Activated B cell treated with CpG ODN at 0.5 μM for 24 hours (primary cell): ENCODE data around the gene ZNF256. TPM values are rescaled to one million over a fixed set of nuclear protein-coding genes. Genes with fewer than 3 reads are reported as not detected.
"Not testable (repeated sequence)": the region's sequence is repeated elsewhere in the genome, so short reads cannot be mapped to it uniquely, and the experiment has no call there.

ENCODE experiments used
- ATAC-seq: fragments of 200-7000 bp; cut with Tn5 transposase; one replicate; pipeline ENCODE4 v1.10.0; 2021; ENCODE audit warnings: low read depth, mild to moderate bottlenecking, moderate library complexity
- CTCF ChIA-PET: fragments of 350-600 bp; sonication (Branson Sonifier 250); formaldehyde crosslinking; loops from one replicate; lab custom pipeline; 2021; ENCODE audit warnings: antibody characterized with exemption; lab: Charles Lee
- POLR2A ChIA-PET: fragments of 350-600 bp; sonication (Branson Sonifier 250); formaldehyde crosslinking; loops from one replicate; lab custom pipeline; 2021; ENCODE audit warnings: antibody characterized with exemption; lab: Charles Lee
- DNase-seq: peaks from one replicate; pipeline ENCODE4 v3.0.0; 2022
- H3K27ac Mint-ChIP-seq: one replicate; pipeline ENCODE4 v1.8.0; 2020; ENCODE audit warnings: mixed read lengths
- H3K27me3 Mint-ChIP-seq: one replicate; pipeline ENCODE4 v1.8.0; 2021; ENCODE audit warnings: mixed read lengths
- H3K36me3 Mint-ChIP-seq: one replicate; pipeline ENCODE4 v1.8.0; 2021; ENCODE audit warnings: low read depth, mixed read lengths
- H3K4me1 Mint-ChIP-seq: one replicate; pipeline ENCODE4 v1.8.0; 2021; ENCODE audit warnings: mixed read lengths
- H3K4me3 Mint-ChIP-seq: one replicate; pipeline ENCODE4 v1.8.0; 2020; ENCODE audit warnings: mild to moderate bottlenecking, mixed read lengths
- H3K9me3 Mint-ChIP-seq: one replicate; pipeline ENCODE4 v1.8.0; 2020; ENCODE audit warnings: mixed read lengths
- intact Hi-C: fragments of 100-400 bp; cut with micrococcal nuclease; formaldehyde crosslinking; loops from one replicate; pipeline ENCODE4 v1.15.1; 2024
- total RNA-seq: library from RNA; stranded (reverse); gene quantifications from 2 replicates; pipeline ENCODE4 v1.2.3, GENCODE V29; 2022
- TF ChIP-seq, protein P1 (sequence below): fragments of 200-600 bp; IDR thresholded peaks from one replicate; pipeline ENCODE4 v1.8.0; 2022; ENCODE audit warnings: antibody characterized with exemption, mild to moderate bottlenecking

The ZNF256 gene
- total RNA-seq, 1 donor from 2014 or later: 20.2 TPM

DNA sequence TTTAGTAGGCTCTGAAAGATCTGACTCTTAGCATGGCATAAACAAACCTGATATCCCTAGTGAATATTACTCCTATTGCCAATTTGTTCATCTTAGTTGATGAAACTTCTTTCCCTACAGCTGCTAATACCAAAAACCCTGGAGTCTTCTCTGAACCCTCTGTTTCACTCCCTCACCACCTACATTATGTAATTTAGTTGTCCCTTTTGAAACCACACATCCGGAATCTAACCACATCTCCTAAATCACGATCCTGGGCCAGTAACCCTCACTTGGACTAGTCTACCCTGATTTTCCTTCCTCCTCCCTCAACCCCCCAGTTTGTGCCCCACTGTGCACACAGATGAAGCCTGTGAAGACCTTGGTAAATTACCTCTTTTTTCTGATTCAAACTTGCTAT is 1.2 kb downstream of the ZNF256 start:
- POLR2A ChIA-PET: interaction anchor here (0.6 to 2.7 kb wide), 3 partner anchors 11 to 171 kb away, joined by 4 to 10 read pairs (median 7); partner anchors contain the start of gene ZNF418
- CTCF ChIA-PET: no interaction called here
- intact Hi-C loops: loop anchor here (5.0 kb wide), 3 partner anchors 59 to 459 kb away; partner anchors contain the start of genes ZIK1, ZNF419 and ZNF814
- H3K27ac Mint-ChIP-seq: peak overlapping the region; percentile 20
- peak overlapping the region; percentile 96 for H3K4me3 Mint-ChIP-seq
- H3K27me3 Mint-ChIP-seq: no peaks in the 10 kb centered on the region
- peaks cover 46% of the 10 kb centered on the region for H3K36me3 Mint-ChIP-seq
- peaks cover 35% of the 10 kb centered on the region for H3K9me3 Mint-ChIP-seq
- ATAC-seq: no peak
- TF ChIP-seq, protein P1, sequence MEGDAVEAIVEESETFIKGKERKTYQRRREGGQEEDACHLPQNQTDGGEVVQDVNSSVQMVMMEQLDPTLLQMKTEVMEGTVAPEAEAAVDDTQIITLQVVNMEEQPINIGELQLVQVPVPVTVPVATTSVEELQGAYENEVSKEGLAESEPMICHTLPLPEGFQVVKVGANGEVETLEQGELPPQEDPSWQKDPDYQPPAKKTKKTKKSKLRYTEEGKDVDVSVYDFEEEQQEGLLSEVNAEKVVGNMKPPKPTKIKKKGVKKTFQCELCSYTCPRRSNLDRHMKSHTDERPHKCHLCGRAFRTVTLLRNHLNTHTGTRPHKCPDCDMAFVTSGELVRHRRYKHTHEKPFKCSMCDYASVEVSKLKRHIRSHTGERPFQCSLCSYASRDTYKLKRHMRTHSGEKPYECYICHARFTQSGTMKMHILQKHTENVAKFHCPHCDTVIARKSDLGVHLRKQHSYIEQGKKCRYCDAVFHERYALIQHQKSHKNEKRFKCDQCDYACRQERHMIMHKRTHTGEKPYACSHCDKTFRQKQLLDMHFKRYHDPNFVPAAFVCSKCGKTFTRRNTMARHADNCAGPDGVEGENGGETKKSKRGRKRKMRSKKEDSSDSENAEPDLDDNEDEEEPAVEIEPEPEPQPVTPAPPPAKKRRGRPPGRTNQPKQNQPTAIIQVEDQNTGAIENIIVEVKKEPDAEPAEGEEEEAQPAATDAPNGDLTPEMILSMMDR: no peak
- no peak for DNase-seq
- H3K4me1 Mint-ChIP-seq: peaks cover 30% of the 10 kb centered on the region

DNA sequence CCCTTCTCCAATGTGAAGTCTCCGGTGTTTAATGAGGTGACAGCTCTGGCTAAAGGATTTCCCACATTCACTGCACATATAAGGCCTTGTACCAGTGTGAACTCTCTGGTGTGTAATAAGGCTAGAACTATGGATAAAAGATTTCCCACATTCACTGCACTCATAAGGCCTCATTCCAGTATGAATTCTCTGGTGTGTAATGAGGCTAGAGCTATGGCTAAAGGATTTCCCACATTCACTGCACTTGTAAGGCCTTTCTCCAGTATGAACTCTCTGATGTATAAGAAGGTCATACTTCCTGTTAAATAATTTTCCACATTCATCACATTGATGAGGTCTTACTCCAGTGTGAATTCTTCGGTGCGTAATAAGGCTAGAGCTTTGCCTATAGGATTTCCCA is 5.9 kb downstream of the ZNF256 start:
- POLR2A ChIA-PET: no interaction called here
- Mint-ChIP-seq H3K36me3 (peaks cover 72% of the 10 kb centered on the region), H3K4me1 (peaks cover 21% of the 10 kb centered on the region), H3K4me3 (no peak overlapping the region), H3K9me3 (peaks cover 45% of the 10 kb centered on the region), H3K27me3 (no peaks in the 10 kb centered on the region), H3K27ac (no peak overlapping the region)
- DNase-seq (no peak), ATAC-seq (no peak)
- CTCF ChIA-PET: no interaction called here
- intact Hi-C loops: no loop called here
- TF ChIP-seq, protein P1: no peak

GRCh38 chr19:57935731-57936130 is 11.8 kb downstream of the ZNF256 start:
- intact Hi-C loops: loop anchor here (1.0 kb wide), 3 partner anchors 12 to 321 kb away; partner anchors contain the start of genes ZNF134, ZNF256 and ZNF814
- no peak for ATAC-seq
- Mint-ChIP-seq H3K36me3 (peaks cover 58% of the 10 kb centered on the region), H3K27ac (no peak overlapping the region), H3K4me1 (peaks cover 16% of the 10 kb centered on the region), H3K27me3 (no peaks in the 10 kb centered on the region), H3K4me3 (no peak overlapping the region), H3K9me3 (peaks cover 22% of the 10 kb centered on the region)
- ChIA-PET CTCF (no interaction called here), POLR2A (interaction anchor here (0.6 to 1.4 kb wide), 12 partner anchors 9 to 1813 kb away, joined by 3 to 12 read pairs (median 4); partner anchors contain the start of genes ZNF154, ZNF274, ZNF417 and ZNF606)
- TF ChIP-seq, protein P1: no peak
- no peak for DNase-seq

DNA sequence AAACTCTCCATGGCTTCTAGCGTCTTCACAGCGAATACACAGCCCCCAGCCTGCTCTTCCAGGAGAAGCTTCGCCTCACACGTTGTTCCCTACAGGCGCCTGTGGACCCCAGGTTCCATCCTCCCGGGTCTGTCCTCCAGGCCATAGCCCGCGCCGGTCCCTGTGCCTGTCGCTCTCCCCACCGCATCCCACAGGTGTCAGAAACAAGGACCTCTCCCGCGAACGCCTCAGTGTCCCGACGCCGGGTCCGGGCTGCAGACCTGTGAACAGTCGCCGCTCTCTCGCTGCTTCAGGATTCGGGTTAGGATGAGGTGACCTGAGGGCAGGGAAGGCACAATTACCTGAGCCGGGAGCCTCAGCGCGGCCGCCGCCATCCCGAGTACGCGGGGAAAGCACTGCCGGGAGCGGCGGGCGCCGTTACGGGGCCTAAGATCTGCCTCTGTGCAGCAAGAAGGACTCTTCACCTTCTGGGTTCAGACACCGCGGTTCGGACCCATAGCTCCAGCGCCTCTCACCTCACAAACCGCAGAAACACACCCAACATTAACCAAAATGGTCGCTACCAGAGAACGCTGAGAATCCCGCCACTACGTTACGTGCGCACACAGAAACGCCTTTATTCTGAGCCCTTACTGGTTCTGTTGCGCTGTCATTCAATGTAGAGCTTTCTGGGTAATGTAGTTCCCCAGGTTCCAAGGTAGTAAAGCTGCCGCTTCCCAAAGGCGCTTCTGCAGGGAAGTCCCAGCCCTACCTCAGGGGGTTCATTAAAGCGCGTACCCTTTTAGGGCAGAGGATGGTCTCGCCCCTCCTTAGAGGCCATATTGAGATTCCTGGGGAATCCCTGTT is 12.5 kb downstream of the ZNF256 start, which contains the start of gene ZNF418:
TSS of gene ZNF418 (minus strand) at position 583 of the 846 bp plus-strand sequence. CDS start 1,580 bp downstream, outside the sequence.
- TF ChIP-seq, protein P1: no peak
- Mint-ChIP-seq H3K9me3 (peaks cover 25% of the 10 kb centered on the region), H3K27ac (peak within 1 kb of the TSS; percentile 86), H3K36me3 (peaks cover 61% of the 10 kb centered on the region), H3K4me1 (peaks cover 16% of the 10 kb centered on the region), H3K4me3 (peak within 1 kb of the TSS; percentile 96), H3K27me3 (no peaks in the 10 kb centered on the region)
- ATAC-seq (peak; percentile 99), DNase-seq (peak; percentile 40)
- CTCF ChIA-PET: no interaction called here
- intact Hi-C loops: loop anchor here (1.0 kb wide), 3 partner anchors 12 to 321 kb away; partner anchors contain the start of genes ZNF134, ZNF256 and ZNF814
- POLR2A ChIA-PET: interaction anchor here (0.6 to 1.4 kb wide), 11 partner anchors 9 to 1812 kb away, joined by 3 to 12 read pairs (median 5); partner anchors contain the start of genes ZNF154, ZNF274, ZNF417 and ZNF606

DNA sequence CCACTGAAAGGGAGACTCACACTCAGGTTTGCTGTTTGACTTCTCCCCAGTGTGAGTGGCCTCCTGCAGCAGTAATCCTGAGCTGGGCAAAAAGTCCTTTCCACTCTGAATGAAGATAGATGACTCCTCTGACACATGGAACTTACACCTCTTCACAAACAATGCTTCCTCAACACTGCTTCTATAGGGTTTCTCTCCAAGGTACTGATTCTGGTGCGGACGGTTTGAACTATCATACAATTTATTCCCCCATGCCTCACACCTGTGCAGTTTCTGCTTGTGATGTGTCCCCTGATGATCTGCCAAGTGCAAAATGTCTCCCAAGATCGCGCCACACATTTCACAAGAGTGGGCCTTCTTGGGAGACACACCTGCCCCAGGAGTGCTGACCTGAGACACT is 19.9 kb downstream of the ZNF256 start:
- no peak overlapping the region for H3K4me3 Mint-ChIP-seq
- ChIA-PET CTCF (no interaction called here), POLR2A (no interaction called here)
- H3K27me3 Mint-ChIP-seq: no peaks in the 10 kb centered on the region
- H3K9me3 Mint-ChIP-seq: peaks cover 41% of the 10 kb centered on the region
- DNase-seq (no peak), ATAC-seq (no peak)
- TF ChIP-seq, protein P1: no peak
- intact Hi-C loops: no loop called here
- H3K36me3 Mint-ChIP-seq: peaks cover 62% of the 10 kb centered on the region
- no peaks in the 10 kb centered on the region for H3K4me1 Mint-ChIP-seq
- no peak overlapping the region for H3K27ac Mint-ChIP-seq

DNA sequence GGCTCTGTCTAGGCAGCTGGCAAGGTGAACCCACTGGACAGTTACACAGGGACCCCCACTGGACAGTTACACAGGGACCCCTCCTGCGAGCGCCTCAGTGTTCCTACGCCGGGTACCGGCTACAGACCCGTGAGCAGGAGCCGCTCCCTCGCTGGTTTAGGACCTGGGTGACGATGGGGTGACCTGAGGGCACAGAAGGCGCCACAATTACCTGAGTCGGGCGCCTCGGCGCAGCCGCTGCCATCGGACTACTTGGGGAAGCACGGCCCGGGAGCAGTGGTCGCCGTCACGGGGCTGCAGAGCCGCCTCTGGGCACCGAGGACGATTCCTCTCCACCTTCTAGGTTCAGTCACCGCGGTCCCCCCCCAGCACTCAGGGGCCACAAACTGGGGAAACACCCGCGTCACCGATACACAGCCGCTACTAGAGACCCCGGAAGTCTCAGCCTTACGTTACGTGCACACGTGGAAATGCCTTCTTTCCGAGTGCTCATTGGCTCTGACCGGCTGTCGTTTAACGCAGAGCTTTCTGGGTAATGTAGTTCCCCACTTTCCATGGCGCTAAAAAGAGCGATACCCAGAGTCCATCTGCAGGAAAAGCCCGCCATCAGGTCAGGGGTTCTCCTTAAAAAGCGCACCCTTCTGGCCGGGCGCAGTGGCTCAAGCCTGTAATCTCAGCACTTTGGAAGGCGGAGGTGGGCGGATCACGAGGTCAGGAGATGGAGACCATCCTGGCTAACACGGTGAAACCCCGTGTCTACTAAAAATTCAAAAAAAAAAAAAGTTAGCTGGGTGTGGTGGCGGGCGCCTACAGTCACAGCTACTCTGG is 31.1 kb downstream of the ZNF256 start, which contains the start of gene ZNF417:
TSS of gene ZNF417 (minus strand) at position 425 of the 828 bp plus-strand sequence. CDS start at position 244, 181 bp downstream.
- DNase-seq (peak; percentile 69), ATAC-seq (peak; percentile 97)
- Mint-ChIP-seq H3K36me3 (peaks cover 46% of the 10 kb centered on the region), H3K4me1 (peaks cover 34% of the 10 kb centered on the region), H3K4me3 (peak within 1 kb of the TSS; percentile 94), H3K27ac (peak within 1 kb of the TSS; percentile 92)
- intact Hi-C loops: loop anchor here (1.0 kb wide), 5 partner anchors 28 to 170 kb away; partner anchors contain the start of genes ZNF256, ZNF606 and ZNF776
- not testable (repeated sequence) for H3K27me3 Mint-ChIP-seq, H3K9me3 Mint-ChIP-seq
- ChIA-PET CTCF (interaction anchor here (1.3 kb wide), 1 partner anchor 279 kb away, joined by 3 read pairs; no protein-coding TSS in a partner anchor), POLR2A (interaction anchor here (0.6 to 2.3 kb wide), 17 partner anchors 10 to 656 kb away, joined by 3 to 14 read pairs (median 4); partner anchors contain the start of genes ZNF154, ZNF274, ZNF329 and ZNF418)
